Head of caudate nucleus (tissue), 42 donors: ENCODE measurements around the gene MYO15A.

Experiments used
- DNase-seq, 42 donors: peaks; one replicate each; pipeline versions ENCODE4 v3.0.0 to v3.0.0-alpha.2; 2020 to 2021; ENCODE audit warnings: mixed read lengths in 7 of 42
- intact Hi-C: fragments of 100-400 bp; cut with DNase I; formaldehyde crosslinking; loops from one replicate; pipeline ENCODE4 v1.15.0; 2022

The MYO15A gene, protein sequence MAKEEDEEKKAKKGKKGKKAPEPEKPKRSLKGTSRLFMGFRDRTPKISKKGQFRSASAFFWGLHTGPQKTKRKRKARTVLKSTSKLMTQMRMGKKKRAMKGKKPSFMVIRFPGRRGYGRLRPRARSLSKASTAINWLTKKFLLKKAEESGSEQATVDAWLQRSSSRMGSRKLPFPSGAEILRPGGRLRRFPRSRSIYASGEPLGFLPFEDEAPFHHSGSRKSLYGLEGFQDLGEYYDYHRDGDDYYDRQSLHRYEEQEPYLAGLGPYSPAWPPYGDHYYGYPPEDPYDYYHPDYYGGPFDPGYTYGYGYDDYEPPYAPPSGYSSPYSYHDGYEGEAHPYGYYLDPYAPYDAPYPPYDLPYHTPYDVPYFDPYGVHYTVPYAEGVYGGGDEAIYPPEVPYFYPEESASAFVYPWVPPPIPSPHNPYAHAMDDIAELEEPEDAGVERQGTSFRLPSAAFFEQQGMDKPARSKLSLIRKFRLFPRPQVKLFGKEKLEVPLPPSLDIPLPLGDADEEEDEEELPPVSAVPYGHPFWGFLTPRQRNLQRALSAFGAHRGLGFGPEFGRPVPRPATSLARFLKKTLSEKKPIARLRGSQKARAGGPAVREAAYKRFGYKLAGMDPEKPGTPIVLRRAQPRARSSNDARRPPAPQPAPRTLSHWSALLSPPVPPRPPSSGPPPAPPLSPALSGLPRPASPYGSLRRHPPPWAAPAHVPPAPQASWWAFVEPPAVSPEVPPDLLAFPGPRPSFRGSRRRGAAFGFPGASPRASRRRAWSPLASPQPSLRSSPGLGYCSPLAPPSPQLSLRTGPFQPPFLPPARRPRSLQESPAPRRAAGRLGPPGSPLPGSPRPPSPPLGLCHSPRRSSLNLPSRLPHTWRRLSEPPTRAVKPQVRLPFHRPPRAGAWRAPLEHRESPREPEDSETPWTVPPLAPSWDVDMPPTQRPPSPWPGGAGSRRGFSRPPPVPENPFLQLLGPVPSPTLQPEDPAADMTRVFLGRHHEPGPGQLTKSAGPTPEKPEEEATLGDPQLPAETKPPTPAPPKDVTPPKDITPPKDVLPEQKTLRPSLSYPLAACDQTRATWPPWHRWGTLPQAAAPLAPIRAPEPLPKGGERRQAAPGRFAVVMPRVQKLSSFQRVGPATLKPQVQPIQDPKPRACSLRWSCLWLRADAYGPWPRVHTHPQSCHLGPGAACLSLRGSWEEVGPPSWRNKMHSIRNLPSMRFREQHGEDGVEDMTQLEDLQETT (N-terminal part only)

DNA sequence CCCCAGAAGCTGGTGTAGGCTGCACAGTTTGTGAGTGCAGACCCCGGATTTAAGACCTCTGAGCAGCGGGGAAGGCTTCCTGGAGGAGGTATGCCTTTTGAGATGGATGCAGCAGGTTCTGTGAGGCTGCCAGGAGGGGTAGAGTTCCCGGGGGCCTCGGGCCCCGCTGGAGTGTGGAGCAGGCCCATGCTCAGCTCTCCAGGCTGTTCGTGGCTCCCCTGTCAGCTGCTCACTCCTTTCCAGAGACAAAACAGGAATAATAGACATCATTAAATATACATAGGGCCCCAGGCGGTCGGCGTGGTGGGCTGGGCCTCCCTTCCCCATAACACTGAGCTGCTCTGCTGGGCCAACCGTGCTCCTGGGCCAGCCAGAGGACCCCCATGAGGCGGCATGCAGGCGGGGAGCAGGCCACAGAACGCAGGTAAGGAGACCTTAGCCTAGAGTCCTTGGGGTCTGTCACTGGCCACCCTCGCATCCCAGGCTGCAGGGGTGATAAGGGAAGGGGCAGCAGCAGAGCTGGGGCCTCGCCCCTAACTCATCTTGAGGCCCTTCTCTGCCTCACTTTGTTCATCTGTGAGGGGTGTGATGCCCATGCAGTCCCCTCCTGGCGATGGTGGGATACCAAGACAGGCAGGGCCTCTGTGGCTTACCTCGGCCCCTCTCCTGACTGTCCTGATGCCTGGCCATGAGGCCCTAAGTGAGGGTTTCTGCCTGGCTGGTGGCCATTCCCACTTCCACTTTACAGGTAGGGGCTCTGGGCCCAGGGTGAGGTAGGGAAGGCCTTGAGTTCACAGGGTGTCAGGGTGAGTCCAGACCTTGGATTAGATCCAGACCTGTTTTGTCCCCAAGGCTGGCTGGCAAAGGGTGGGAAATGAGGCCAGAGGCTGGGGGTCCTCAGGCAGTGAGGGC lies at the start of gene MYO15A:
Gene MYO15A (plus strand): TSS at position 356 of the 912 bp plus-strand sequence. CDS start 10,045 bp downstream, outside the sequence.
- intact Hi-C loops: no loop called here
- no peak for DNase-seq

DNA sequence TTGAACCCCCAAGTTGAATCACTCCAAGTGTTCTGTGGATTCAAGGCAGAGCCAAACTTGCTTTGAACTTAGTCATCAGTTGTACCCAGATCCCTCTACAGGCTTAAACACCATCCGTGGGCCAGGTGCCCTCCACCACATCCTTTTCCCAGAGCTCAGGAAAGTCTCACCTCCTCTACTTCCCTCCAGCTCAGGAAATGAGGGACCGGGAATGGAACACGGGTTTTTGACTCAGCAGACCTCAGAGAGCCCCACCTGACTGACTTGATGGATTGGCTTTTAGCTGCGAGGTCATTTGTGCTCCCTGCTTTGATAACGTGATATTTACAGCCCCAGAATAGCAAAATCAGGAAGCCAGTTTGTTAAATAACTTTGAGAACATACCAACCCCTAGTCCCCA lies 49.3 kb upstream of the MYO15A start:
- no peak for DNase-seq
- intact Hi-C loops: no loop called here

DNA sequence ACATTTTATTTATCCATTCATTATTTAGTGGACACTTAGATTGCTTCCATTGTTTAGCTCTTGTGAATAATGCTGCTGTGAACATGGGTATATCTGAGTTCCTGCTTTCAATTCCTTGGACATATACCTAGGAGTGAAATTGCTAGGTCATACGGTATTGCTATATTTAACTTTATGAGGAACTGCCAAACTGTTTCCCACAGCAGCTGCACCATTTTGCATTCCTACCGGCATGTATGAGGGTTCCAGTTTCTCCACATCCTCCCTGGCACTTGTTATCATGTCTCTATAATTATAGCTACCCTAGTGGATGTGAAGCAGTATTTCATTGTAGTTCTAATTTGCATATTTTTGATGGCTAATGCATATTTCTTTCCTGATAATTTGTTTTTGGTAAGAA lies 44.5 kb upstream of the MYO15A start:
- intact Hi-C loops: no loop called here
- DNase-seq: no peak

DNA sequence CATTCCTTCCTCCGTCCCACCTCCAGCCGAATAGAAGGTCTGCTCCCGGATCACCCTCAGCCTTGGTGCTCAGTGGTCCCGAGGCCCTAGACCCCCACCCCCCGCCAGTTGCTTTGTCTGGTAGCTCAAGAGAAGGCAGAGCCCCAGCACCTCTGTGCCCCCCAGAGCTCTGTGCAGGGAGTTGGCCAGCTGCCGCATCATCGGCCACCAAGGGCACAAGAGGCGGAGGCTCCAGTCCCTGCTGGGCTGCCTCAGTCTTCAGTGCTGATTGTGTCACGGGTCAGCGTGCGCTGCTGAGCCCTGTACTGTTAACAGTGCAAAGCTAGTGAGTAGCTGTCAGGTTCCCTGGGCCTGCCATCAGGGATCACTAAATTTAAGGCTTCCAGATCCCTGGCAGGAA lies 43.0 kb upstream of the MYO15A start:
- intact Hi-C loops: no loop called here
- DNase-seq: no peak

DNA sequence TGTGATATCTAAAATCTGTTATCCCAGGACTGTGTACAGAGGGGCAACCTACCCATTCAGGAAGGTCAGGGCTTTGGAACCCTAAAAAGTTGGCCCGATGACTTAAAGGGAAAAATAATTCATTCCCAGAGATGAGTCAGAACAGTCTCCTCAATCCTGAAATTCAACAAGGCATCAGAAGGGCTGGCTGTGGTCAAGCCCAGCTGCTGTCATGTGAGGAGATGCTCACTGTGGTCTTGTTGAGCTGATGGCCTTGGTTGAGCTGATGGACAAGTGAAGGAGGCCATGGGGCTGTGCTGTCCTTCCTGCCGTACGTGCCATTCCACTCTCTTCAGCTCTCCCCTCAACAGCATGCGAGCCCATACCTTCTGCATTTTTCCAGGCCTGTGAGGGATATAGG lies 41.7 kb upstream of the MYO15A start:
- DNase-seq: no peak
- intact Hi-C loops: no loop called here

DNA sequence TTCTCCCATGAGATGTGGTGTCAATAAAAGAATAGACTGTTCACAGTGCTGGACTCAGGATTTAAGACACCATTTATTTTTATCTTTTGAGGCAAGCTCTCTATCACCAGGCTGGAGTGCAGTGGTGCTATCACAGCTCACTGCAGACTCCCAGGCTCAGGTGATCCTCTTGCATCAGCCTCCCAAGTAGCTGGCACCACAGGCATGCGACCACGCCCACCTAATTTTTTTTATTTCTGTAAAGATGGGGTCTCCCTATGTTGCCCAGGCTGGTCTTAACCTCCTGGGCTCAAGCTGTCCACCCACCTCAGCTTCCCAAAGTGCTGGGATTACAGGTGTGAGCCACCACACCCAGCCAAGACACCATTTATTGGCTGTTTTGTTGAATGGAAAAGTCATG lies 39.5 kb upstream of the MYO15A start:
- intact Hi-C loops: no loop called here
- DNase-seq: no peak

DNA sequence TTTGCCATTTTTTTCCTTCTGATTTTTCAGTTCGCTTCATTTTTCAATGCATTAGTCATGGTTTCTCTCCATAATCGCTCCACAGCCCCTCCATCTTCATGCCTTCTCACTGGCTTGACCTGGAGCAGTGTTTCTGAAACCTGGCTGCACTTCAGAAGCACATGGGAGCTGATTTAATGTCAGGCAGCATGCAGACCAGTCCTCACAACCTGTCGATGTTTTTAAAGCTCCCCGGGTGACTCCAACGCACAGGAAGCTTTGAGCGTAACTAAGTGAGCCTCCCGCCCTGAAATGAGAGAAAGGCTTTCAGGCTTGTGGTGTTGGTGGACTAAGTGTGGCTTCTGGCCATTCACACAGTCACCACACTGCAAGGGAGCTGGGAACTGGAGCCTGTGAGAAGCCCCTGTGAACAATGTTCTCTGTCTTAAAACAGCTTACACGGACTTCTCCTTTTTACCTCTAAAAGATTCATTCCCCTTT lies 37.7 kb upstream of the MYO15A start:
- peak in 4 of 42 donors; percentile 4 to 38 (median 14) for DNase-seq
- intact Hi-C loops: no loop called here

DNA sequence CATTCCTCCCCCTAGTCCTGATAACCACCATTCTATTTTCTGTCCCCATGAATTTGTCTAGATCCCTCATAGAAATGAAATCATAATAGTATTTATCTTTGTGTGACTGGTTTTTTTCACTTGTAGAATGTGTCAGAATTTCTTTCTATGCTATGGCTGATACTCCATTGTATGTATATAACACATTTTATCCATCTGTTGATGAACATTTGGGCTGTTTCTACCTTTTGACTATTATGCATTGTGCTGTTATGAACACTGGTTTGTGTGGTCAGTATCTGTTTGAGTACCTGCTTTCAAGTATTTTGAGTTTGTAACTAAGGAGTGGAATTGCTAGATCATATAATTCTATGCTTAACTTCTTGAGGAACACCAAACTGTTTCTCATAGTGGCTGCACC lies 36.8 kb upstream of the MYO15A start:
- intact Hi-C loops: no loop called here

DNA sequence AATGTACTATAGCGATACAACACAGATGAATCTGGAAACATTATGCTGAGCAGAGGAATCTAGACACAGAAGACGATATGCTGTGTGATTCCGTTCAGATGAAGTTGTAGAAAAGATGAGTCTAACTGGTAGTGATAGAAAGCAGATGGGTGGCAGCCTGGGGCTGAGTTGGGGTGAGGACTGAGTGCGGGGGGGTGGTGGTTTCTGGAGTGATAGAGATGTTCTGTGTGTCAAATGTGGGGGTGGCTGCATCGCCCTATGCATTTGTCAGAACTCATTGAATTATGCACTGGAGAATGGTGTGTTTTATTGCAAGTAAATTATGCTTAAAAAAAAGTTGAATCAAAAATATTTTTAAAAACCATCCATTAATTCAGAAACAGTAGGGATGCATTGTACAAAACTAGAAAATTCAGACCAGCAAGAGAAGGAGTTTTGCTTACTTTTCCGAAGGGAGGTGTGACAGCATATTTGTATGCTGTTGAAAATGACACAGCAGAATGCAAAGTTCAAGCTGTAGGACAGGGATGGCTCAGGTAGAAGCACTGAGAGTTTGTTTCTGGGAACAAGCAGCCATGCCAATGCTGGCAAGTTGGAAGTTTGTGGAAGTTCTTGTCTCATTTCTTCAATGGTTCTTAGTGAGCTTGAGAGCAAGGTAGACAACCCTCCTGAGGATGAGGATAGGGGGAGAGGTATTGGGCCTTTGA lies 33.8 kb upstream of the MYO15A start:
- intact Hi-C loops: no loop called here

More for the DNA sequence above, 36.8 kb upstream of the MYO15A start:
- DNase-seq: no peak

DNA sequence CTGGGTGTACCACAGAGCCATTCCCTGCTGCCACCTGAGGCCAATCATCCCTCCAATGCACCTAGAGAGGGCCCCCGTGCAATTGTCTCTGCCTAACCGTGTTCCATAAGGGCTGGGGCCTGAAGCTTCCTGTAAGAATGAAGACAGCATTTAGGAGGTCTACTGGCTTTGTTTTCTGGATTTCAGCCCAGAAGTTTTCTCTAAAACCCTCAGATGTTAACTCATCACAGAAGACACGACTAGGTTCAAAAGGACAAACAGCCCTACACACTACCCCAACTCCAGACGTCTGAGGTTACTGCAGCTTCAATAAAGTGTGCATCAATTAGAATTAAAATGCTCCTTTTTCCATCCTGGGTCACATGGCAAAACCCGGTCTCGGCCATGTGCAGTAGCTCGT lies 31.6 kb upstream of the MYO15A start:
- intact Hi-C loops: no loop called here
- DNase-seq: no peak

More for the DNA sequence above, 33.8 kb upstream of the MYO15A start:
- peak in 38 of 42 donors; percentile 8 to 86 (median 60) for DNase-seq

DNA sequence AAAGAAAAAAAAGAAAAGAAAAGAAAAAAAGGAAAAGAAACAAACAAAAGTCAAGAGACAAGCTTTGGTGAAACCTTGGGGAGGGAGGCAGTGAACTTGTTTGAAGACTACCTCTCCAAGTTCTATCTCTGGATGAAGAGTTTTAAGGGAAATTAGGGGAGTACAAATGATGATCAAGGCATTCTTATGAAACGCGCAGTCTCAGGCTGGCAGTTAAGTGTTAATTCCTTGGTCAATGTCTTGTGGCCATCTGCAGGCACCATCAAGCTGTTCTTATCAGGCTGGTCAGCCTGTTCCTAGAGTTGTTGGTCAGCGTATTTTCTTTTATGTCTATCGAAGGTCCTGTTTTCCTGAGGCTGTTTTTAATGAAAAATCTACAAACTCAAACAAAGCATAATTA lies 29.0 kb upstream of the MYO15A start:
- DNase-seq: no peak
- intact Hi-C loops: no loop called here

DNA sequence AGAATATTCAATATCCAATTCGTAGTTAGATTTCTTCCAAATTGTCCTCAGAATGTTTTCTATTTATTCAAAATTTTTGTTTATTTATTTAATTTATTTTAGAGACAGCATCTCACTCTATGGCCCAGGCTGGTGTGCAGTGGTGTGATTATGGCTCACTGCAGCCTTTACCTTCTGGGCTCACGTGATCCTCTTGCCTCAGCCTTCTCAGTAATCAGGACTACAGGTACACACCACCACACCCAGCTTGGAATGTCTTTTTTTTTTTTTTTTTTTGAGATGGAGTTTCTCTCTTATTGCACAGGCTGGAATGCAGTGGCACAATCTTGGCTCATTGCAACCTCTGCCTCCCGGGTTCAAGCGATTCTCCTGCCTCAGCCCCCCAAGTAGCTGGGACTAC lies 24.3 kb upstream of the MYO15A start:
- no peak for DNase-seq
- intact Hi-C loops: no loop called here

DNA sequence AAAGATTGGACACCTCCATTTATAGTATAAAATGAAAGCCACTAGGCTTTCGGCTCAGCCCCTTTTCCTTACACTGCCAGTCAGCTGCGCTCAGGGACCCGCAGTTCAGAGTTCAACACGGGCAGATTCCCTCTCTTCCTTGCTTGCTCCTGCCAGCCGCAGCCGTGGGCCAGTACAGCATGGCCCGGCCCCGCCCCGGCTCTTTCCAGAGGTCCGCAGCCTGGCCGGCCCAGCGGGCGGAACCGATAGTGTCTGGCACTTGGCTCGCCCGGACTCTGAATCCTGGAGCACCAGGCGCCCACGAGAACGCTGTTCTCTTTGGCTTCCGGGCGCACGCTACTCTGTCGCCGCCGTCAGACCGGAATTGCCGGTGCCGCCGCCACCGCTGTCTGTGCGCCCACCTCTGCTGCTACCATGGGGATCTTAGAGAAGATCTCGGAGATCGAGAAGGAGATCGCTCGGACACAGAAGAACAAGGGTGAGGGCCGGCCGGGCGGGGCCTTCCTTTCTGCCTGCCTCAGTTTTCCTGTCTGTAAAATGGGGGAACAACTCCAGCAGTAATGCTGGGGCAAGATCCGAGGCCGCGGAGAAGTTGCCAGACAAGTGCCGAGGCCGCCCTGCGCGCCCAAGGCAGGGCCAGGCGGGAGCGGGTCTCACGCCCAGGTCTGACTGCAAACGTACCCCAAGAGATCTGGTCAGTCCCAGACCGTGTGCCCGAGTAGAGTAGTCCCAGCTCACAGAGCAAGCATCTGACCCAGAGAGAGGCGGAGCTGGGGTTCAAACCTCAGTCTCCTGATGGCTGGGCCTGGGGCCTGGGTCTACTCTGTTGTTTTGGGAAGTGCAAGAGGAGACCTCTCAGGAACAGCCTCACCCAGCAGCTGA lies 20.7 kb upstream of the MYO15A start, which contains the start of gene DRG2:
Gene DRG2 (plus strand): TSS at position 339 of the 882 bp plus-strand sequence. CDS start 76 bp downstream, at position 415.
- intact Hi-C loops: loop anchor here (5.0 kb wide), 1 partner anchor 224 kb away; the partner anchor contains the start of gene TOP3A

DNA sequence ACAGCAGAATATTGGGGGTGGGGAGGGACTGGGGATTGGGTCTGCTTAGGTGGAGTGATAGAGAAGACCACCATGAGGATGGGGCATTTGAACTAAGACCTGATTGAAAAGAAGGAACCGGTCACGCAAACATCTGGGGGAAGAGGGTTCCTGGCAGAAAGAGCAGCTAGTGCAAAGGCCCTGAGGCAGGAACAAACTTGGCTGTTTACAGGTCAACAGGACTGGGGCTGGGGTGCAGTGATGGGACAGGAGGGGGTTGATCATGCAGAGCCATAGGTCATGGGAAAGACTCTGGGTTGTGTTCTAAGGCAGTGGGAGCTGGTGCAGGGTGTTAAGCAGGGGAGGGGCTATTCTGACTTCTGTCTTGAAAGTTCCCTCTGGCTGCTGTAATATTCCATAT lies 18.9 kb upstream of the MYO15A start:
- DNase-seq: no peak
- intact Hi-C loops: loop anchor here (5.0 kb wide), 1 partner anchor 223 kb away; the partner anchor contains the start of gene TOP3A

More for the DNA sequence above, 20.7 kb upstream of the MYO15A start, which contains the start of gene DRG2:
- DNase-seq: peak; percentile 81 to 96 (median 90)

DNA sequence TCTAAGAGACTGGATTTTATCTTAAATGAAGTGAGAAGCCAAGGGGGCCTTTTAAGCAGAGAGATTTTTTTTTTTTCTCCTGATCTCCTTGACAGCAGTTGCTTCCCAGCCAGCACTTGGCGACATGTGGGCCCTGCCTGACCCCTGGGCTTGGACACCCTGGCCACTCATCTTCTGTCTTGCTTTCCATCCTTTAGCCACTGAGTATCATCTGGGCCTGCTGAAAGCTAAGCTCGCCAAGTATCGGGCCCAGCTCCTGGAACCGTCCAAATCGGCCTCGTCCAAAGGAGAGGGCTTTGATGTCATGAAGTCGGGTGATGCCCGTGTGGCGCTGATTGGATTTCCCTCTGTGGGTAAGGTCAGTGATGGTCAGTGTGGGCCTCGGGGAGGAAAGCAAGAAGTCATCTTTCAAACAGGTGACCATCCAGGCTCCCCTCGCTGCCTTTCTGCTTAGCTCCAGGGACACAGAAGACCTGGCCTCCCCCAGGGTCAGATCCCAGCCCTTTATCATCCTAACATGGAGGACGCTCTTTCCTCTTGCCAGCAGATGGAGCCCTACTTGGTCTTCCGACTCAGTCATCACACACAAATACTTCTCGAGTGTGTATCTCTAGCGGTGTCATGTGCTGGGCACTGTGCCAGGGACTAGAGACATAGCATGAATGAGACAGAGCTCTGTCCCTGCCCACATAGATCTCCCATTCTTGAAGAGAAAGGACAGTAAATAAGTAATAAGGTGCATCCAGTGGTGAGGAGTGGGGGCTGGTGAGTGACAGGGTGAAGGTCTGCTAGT lies 14.7 kb upstream of the MYO15A start:
- DNase-seq: peak in 33 of 42 donors; percentile 9 to 71 (median 34)
- intact Hi-C loops: no loop called here
